Astrocyte of the hippocampus (primary cell): ENCODE results near the gene PAPOLG.
"Not testable (repeated sequence)": the region's sequence is repeated elsewhere in the genome, so short reads cannot be mapped to it uniquely, and the experiment has no call there.

ENCODE experiments used
- DNase-seq: peaks from one replicate; pipeline ENCODE4 v3.0.0; 2011; ENCODE audit warnings: low read depth, low spot score

The PAPOLG gene

GRCh38 chr2:60822987-60823386 is 66.9 kb downstream of the PAPOLG start:
- no peak for DNase-seq

- DNase-seq: no peak
These were observed 67.7 kb downstream of the PAPOLG start for GRCh38 chr2:60823694-60824305.

GRCh38 chr2:60825666-60826065 is 69.6 kb downstream of the PAPOLG start:
- no peak for DNase-seq

GRCh38 chr2:60826111-60826510 is 70.0 kb downstream of the PAPOLG start:
- DNase-seq: no peak

GRCh38 chr2:60826860-60827259 is 70.8 kb downstream of the PAPOLG start:
- not testable (repeated sequence) for DNase-seq

GRCh38 chr2:60827369-60827768 is 71.3 kb downstream of the PAPOLG start:
- DNase-seq: no peak

GRCh38 chr2:60830991-60831390 is 74.9 kb downstream of the PAPOLG start:
- DNase-seq: no peak

- no peak for DNase-seq
These were observed 75.9 kb downstream of the PAPOLG start for GRCh38 chr2:60831921-60832320.

GRCh38 chr2:60832621-60833020 is 76.6 kb downstream of the PAPOLG start:
- DNase-seq: no peak

- DNase-seq: no peak
These were observed 78.2 kb downstream of the PAPOLG start for GRCh38 chr2:60834270-60834717.

GRCh38 chr2:60836491-60836890 is 80.4 kb downstream of the PAPOLG start:
- no peak for DNase-seq

GRCh38 chr2:60837123-60837522 is 81.1 kb downstream of the PAPOLG start:
- DNase-seq: no peak

- no peak for DNase-seq
These were observed 82.4 kb downstream of the PAPOLG start for GRCh38 chr2:60838481-60838880.

GRCh38 chr2:60839126-60839813 is 83.2 kb downstream of the PAPOLG start:
- no peak for DNase-seq

GRCh38 chr2:60840880-60841279 is 84.8 kb downstream of the PAPOLG start:
- no peak for DNase-seq

- DNase-seq: no peak
These were observed 86.9 kb downstream of the PAPOLG start for GRCh38 chr2:60843006-60843405.

- DNase-seq: no peak
These were observed 88.0 kb downstream of the PAPOLG start for GRCh38 chr2:60844105-60844504.

GRCh38 chr2:60847854-60848253 is 91.8 kb downstream of the PAPOLG start:
- no peak for DNase-seq
